NCI-H446 treated with DMSO at 0.1 percent for 48 hours (cell line): ENCODE results near the gene TUG1.

Experiments used
- DNase-seq: peaks from one replicate; lab custom pipeline; 2025; lab: John Stamatoyannopoulos, UW

The TUG1 gene

DNA sequence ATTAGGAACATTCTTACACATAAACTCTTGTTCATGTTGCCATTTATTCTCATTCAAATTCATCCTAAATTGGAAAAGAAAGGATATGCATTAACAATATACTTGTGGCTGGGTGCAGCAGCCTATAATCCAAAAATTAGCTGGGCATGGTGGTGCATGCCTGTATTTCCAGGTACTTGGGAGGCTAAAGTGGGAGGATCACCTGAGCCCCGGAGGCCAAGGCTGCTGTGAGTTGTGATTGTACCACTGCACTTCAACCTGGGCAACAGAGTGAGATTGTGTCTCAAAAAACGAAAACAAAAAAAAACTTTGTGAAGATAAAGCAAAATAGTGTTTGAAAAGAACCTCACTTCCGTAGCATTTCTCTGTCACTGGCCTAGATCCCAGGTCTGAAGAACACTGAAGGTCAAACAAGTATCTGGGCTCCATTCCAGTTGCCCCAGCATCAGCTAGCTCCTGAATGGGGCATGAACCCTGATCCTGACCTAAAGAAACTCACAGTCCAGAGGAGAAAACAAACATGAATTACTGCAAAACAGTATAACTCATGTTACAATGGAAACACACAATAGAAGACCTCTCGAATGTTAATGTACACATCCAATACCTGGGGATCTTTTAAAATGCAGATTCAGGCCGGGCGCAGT, 32.2 kb downstream of the TUG1 start:
- DNase-seq: no peak

DNA sequence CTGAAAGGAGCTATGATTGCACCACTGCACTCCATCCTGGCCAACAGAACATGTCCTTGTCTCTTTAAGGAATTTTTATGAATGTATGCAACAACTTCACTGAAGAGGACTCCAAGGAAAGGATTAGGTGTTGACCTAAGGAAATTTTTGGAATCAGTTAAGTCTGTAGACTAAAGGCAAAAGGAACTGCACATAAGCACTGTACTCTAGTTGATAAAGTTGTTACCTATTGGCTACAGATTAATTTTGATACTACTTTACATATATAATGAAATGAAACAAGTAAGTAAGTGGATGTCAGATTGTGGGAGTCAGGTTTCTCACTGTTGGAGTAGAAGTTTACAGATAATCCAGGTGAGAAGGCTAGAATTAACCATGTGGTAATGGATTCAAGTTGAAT, 36.5 kb downstream of the TUG1 start:
- DNase-seq: no peak

GRCh38 chr22:31019191-31019930, 50.3 kb downstream of the TUG1 start:
- DNase-seq: no peak

DNA sequence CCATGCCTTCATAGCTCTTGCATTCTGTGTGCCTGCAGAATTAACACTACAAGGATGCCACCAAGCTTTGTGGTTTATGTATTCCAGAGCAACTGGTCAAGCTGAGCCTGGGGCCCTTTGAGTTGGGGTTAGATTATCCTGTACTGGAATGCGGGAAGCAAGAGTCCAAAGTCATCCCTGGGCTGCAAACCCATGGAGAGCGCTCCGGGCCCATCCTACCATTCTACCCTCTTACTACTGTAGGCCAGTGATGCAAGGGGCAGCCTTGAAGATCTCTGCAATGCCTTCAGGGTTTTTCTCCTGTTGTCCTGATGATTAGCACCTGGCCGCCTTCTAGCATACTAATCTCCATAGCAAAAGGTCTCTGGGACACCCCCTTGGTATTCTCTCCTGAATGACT, 51.3 kb downstream of the TUG1 start:
- DNase-seq: no peak

- DNase-seq: no peak
Measured at GRCh38 chr22:31022516-31022915, 53.5 kb downstream of the TUG1 start.
